ENCODE data around the gene BRD9.

The BRD9 gene

DNA sequence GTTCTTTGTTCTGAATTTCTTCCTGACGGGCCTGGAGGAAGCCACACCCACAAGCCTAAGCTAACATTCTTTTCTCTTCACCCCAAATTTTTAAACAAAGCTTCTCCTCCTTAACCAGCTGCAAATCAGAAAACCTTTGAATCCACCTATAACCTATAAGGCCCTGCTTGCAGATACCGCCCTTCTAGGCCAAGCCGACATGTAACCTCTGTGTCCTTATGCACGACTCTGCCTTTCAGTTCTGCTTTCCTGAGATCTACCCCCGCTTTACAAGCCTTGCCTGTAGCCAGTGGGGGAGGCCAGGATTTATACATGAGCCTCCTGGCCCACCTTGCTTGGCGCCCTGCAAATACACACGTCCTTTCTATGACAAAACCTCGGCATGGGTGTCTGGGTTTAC lies 19.3 kb downstream of the BRD9 start:
- H2AFZ ChIP-seq (ENCODE audit: low read length), result no peak overlapping the region
- H3K9me3 ChIP-seq (ENCODE audit: low read length), result no peaks in the 10 kb centered on the region
- no peak overlapping the region for H3K27ac ChIP-seq (ENCODE audit: low read depth, low read length, poor library complexity, severe bottlenecking)
- no peaks in the 10 kb centered on the region for H4K20me1 ChIP-seq (ENCODE audit: insufficient read depth, low read length)
- no peaks in the 10 kb centered on the region for H3K9me2 ChIP-seq (ENCODE audit: low read depth, low read length)
- no peak overlapping the region for H3K4me2 ChIP-seq (ENCODE audit: low read length)
- no peaks in the 10 kb centered on the region for H3F3A ChIP-seq (ENCODE audit: insufficient read depth, low read length)
- peaks cover 94% of the 10 kb centered on the region for H3K36me3 ChIP-seq (ENCODE audit: insufficient read depth, low read length)
- H3K4me3 ChIP-seq (ENCODE audit: low read depth, low read length, poor library complexity, severe bottlenecking), result no peak overlapping the region
- TF ChIP-seq, protein P1, sequence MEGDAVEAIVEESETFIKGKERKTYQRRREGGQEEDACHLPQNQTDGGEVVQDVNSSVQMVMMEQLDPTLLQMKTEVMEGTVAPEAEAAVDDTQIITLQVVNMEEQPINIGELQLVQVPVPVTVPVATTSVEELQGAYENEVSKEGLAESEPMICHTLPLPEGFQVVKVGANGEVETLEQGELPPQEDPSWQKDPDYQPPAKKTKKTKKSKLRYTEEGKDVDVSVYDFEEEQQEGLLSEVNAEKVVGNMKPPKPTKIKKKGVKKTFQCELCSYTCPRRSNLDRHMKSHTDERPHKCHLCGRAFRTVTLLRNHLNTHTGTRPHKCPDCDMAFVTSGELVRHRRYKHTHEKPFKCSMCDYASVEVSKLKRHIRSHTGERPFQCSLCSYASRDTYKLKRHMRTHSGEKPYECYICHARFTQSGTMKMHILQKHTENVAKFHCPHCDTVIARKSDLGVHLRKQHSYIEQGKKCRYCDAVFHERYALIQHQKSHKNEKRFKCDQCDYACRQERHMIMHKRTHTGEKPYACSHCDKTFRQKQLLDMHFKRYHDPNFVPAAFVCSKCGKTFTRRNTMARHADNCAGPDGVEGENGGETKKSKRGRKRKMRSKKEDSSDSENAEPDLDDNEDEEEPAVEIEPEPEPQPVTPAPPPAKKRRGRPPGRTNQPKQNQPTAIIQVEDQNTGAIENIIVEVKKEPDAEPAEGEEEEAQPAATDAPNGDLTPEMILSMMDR (IDR thresholded peaks at IDR 0.05; ENCODE audit: low read length), result no peak
- no peak for TF ChIP-seq EZH2 (IDR thresholded peaks at IDR 0.05; ENCODE audit: borderline replicate concordance, low read length)
- no peaks in the 10 kb centered on the region for H3K4me1 ChIP-seq (ENCODE audit: insufficient read depth, low read length, severe bottlenecking)
- H3K79me2 ChIP-seq (ENCODE audit: insufficient read depth, low read length), result no peaks in the 10 kb centered on the region
- no peaks in the 10 kb centered on the region for H3K27me3 ChIP-seq (ENCODE audit: insufficient read depth, low read length)
- no peak overlapping the region for H3K9ac ChIP-seq (ENCODE audit: low read length)

DNA sequence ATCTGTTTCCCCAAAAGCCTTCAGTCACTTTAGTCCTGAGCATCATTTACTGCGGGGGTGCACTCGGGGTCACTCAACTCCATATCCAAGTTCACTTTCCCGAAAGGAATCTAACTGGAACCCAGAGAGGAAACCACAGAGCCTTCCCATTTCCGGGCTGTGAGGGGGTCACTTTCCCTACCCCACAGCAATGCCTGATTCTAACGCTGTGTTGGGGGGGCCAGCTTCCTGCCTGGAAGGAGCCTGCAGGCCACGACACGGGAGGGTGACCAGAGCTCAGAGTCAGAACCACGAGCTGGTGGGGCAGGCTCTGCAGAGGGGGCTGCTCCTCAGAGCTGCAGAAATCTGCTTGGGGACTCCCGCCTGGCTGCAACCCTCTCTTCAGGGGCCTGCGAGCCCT lies 20.3 kb downstream of the BRD9 start:
- no peaks in the 10 kb centered on the region for H4K20me1 ChIP-seq (ENCODE audit: insufficient read depth, low read length)
- peaks cover 95% of the 10 kb centered on the region for H3K36me3 ChIP-seq (ENCODE audit: insufficient read depth, low read length)
- no peak overlapping the region for H3K9ac ChIP-seq (ENCODE audit: low read length)
- no peaks in the 10 kb centered on the region for H3K79me2 ChIP-seq (ENCODE audit: insufficient read depth, low read length)
- H2AFZ ChIP-seq (ENCODE audit: low read length), result no peak overlapping the region
- TF ChIP-seq, protein P1 (IDR thresholded peaks at IDR 0.05; ENCODE audit: low read length), result no peak
- TF ChIP-seq EZH2 (IDR thresholded peaks at IDR 0.05; ENCODE audit: borderline replicate concordance, low read length), result no peak
- H3K27me3 ChIP-seq (ENCODE audit: insufficient read depth, low read length), result no peaks in the 10 kb centered on the region
- no peak overlapping the region for H3K4me3 ChIP-seq (ENCODE audit: low read depth, low read length, poor library complexity, severe bottlenecking)
- no peak overlapping the region for H3K4me2 ChIP-seq (ENCODE audit: low read length)
- H3K9me2 ChIP-seq (ENCODE audit: low read depth, low read length), result no peaks in the 10 kb centered on the region
- no peaks in the 10 kb centered on the region for H3K4me1 ChIP-seq (ENCODE audit: insufficient read depth, low read length, severe bottlenecking)
- H3F3A ChIP-seq (ENCODE audit: insufficient read depth, low read length), result no peaks in the 10 kb centered on the region
- H3K9me3 ChIP-seq (ENCODE audit: low read length), result no peaks in the 10 kb centered on the region
- no peak overlapping the region for H3K27ac ChIP-seq (ENCODE audit: low read depth, low read length, poor library complexity, severe bottlenecking)

DNA sequence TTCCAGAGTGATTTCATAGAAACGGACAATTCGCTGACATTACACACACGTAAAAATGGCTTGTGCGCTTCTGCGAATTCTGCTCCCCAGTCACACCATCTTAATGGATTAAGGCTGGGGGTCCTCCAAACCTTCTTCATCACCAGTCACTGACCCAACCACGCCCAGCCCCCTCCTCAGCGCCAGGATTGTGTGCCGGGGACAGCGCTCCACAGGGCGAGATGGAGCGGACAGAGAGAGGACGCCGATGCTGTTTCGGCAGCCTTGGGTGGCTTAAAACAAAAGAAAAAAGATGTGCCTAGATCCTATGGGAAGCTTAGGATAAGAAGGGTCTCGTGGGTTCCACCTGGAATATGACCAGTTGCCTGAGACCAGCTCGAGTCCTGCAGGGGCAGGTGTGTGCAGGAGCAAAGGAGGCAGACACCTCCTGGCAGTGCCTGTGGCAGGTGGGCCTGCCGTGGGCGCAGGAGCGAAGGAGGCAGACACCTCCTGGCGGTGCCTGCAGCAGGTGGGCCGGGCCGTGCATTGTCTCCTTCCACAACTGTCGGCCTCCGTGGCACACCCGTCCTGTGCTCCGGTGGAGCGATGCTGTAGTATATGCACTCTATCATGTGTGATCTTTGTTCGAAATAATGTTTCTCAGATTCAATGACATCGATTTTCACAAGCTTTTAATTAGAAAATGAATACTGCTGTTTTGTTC lies 20.9 kb downstream of the BRD9 start:
- Histone ChIP-seq H3K79me2 (ENCODE audit: insufficient read depth, low read length) (no peaks in the 10 kb centered on the region), H3K4me3 (ENCODE audit: low read depth, low read length, poor library complexity, severe bottlenecking) (no peak overlapping the region), H3F3A (ENCODE audit: insufficient read depth, low read length) (no peaks in the 10 kb centered on the region), H3K4me1 (ENCODE audit: insufficient read depth, low read length, severe bottlenecking) (no peaks in the 10 kb centered on the region), H3K9me2 (ENCODE audit: low read depth, low read length) (no peaks in the 10 kb centered on the region), H3K9ac (ENCODE audit: low read length) (no peak overlapping the region), H4K20me1 (ENCODE audit: insufficient read depth, low read length) (no peaks in the 10 kb centered on the region), H3K4me2 (ENCODE audit: low read length) (no peak overlapping the region), H3K9me3 (ENCODE audit: low read length) (no peaks in the 10 kb centered on the region), H2AFZ (ENCODE audit: low read length) (no peak overlapping the region), H3K36me3 (ENCODE audit: insufficient read depth, low read length) (peaks cover 95% of the 10 kb centered on the region), H3K27ac (ENCODE audit: low read depth, low read length, poor library complexity, severe bottlenecking) (no peak overlapping the region), H3K27me3 (ENCODE audit: insufficient read depth, low read length) (no peaks in the 10 kb centered on the region)
- TF ChIP-seq EZH2 (IDR thresholded peaks at IDR 0.05; ENCODE audit: borderline replicate concordance, low read length), result no peak
- TF ChIP-seq, protein P1 (IDR thresholded peaks at IDR 0.05; ENCODE audit: low read length), result no peak
